ENCODE results near the gene PAX8. TPM values are rescaled to one million over a fixed set of nuclear protein-coding genes. Genes with fewer than 3 reads are reported as not detected.

The PAX8 gene
- total and polyA plus RNA-seq, 2 of the 13 experiments (the other 11 are each of a cell fraction or from before 2014, with no cell fraction given), result 1.5 to 8.8 TPM

DNA sequence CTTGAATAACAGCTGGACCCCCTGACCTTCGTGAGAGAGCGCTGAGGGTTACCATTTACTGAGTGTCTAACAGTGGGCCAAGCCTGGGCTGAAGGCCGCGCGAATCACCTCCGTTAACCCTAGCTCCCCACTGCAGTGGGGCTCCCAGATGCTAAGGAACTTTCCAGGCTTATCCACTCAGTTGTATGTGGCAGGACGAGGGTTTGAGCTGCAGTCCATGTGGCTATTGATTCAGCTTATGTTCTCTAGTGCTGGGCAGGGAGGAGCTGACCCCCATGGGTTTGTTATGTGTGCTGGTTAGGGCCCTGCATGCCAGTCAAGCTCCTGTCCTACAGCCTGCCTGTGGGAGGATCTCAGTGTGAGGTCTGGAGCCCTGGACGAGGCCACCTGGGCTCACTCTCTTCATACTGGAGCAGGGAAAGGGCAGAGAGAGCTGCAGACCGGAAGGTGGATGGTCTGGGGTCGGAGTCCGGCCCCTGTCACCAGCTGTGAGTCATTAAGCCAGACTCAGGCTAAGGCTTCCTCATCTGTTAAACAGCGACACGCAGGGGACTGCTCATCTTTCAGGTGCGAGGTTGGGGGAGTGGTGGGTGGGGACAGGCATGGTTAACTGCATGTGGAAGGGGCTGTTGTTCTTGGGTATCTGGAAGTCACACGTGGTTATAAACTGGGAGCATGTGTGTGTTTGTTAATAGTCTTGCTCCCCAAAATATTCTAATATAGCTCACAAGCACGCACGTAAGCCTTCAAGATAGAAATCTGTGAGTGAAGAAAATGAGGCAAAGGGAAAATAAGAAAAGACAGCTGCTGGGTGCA, 98.4 kb downstream of the PAX8 start (continued):
- TF ChIP-seq, protein P1, sequence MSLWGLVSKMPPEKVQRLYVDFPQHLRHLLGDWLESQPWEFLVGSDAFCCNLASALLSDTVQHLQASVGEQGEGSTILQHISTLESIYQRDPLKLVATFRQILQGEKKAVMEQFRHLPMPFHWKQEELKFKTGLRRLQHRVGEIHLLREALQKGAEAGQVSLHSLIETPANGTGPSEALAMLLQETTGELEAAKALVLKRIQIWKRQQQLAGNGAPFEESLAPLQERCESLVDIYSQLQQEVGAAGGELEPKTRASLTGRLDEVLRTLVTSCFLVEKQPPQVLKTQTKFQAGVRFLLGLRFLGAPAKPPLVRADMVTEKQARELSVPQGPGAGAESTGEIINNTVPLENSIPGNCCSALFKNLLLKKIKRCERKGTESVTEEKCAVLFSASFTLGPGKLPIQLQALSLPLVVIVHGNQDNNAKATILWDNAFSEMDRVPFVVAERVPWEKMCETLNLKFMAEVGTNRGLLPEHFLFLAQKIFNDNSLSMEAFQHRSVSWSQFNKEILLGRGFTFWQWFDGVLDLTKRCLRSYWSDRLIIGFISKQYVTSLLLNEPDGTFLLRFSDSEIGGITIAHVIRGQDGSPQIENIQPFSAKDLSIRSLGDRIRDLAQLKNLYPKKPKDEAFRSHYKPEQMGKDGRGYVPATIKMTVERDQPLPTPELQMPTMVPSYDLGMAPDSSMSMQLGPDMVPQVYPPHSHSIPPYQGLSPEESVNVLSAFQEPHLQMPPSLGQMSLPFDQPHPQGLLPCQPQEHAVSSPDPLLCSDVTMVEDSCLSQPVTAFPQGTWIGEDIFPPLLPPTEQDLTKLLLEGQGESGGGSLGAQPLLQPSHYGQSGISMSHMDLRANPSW (CRISPR knock-in tag; IDR thresholded peaks at IDR 0.05; ENCODE audit: borderline replicate concordance), result 0 out of 2 replicates have a peak, but pooled peaks have one; percentile 61
- TF ChIP-seq ZNF292 (CRISPR knock-in tag; IDR thresholded peaks at IDR 0.05; ENCODE audit: borderline replicate concordance, low read depth) (peak; percentile 93; the same call in 1 of the 2 replicates), REXO4 (CRISPR knock-in tag; IDR thresholded peaks at IDR 0.05; ENCODE audit: borderline replicate concordance) (no peak), ZKSCAN5 (CRISPR knock-in tag; IDR thresholded peaks at IDR 0.05) (0 out of 2 replicates have a peak, but pooled peaks have one; percentile 45), ZNF691 (CRISPR knock-in tag; IDR thresholded peaks at IDR 0.05; ENCODE audit: borderline replicate concordance, low read depth) (peak; percentile 90; the same call in 1 of the 2 replicates), ZNF839 (CRISPR knock-in tag; IDR thresholded peaks at IDR 0.05; ENCODE audit: borderline replicate concordance) (peak; percentile 84; the same call in 1 of the 2 replicates), SALL1 (CRISPR knock-in tag; IDR thresholded peaks at IDR 0.05) (peak; percentile 86; the same call in 1 of the 2 replicates), SRY (CRISPR knock-in tag; IDR thresholded peaks at IDR 0.05) (peak; percentile 66), RNF2 (conservative IDR thresholded peaks at IDR 0.05; ENCODE audit: low read depth) (0 out of 2 replicates have a peak, but pooled peaks have one; percentile 56), RXRB (CRISPR knock-in tag; IDR thresholded peaks at IDR 0.05; ENCODE audit: borderline replicate concordance) (peak; percentile 72; the same call in 1 of the 2 replicates), RAD21 (CRISPR knock-in tag; IDR thresholded peaks at IDR 0.05) (peak; percentile 71; the same call in 1 of the 2 replicates), SOX13 (IDR thresholded peaks at IDR 0.05) (no peak), SOX13 (CRISPR knock-in tag; conservative IDR thresholded peaks at IDR 0.05 in 1 of 2, IDR thresholded peaks at IDR 0.05 in 1 of 2) (peak in 1 of 2 experiments; percentile 65; a peak in 1 of 4 replicates), NR2F6 (IDR thresholded peaks at IDR 0.05) (peak; percentile 51; the same call in 1 of the 2 replicates), NR2F6 (CRISPR knock-in tag; IDR thresholded peaks at IDR 0.05) (peak; percentile 87), ZBTB33 (CRISPR knock-in tag; IDR thresholded peaks at IDR 0.05) (peak; percentile 73), KDM3A (CRISPR knock-in tag; IDR thresholded peaks at IDR 0.05; ENCODE audit: low read depth) (0 out of 2 replicates have a peak, but pooled peaks have one; percentile 39)
- TF ChIP-seq, protein P2, sequence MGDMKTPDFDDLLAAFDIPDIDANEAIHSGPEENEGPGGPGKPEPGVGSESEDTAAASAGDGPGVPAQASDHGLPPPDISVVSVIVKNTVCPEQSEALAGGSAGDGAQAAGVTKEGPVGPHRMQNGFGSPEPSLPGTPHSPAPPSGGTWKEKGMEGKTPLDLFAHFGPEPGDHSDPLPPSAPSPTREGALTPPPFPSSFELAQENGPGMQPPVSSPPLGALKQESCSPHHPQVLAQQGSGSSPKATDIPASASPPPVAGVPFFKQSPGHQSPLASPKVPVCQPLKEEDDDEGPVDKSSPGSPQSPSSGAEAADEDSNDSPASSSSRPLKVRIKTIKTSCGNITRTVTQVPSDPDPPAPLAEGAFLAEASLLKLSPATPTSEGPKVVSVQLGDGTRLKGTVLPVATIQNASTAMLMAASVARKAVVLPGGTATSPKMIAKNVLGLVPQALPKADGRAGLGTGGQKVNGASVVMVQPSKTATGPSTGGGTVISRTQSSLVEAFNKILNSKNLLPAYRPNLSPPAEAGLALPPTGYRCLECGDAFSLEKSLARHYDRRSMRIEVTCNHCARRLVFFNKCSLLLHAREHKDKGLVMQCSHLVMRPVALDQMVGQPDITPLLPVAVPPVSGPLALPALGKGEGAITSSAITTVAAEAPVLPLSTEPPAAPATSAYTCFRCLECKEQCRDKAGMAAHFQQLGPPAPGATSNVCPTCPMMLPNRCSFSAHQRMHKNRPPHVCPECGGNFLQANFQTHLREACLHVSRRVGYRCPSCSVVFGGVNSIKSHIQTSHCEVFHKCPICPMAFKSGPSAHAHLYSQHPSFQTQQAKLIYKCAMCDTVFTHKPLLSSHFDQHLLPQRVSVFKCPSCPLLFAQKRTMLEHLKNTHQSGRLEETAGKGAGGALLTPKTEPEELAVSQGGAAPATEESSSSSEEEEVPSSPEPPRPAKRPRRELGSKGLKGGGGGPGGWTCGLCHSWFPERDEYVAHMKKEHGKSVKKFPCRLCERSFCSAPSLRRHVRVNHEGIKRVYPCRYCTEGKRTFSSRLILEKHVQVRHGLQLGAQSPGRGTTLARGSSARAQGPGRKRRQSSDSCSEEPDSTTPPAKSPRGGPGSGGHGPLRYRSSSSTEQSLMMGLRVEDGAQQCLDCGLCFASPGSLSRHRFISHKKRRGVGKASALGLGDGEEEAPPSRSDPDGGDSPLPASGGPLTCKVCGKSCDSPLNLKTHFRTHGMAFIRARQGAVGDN (CRISPR knock-in tag; IDR thresholded peaks at IDR 0.05), result peak; percentile 98
